CD4-positive, alpha-beta T cell treated with Interleukin-6 for 4 hours (primary cell): ENCODE results near the gene OR6C70.
"Not testable (repeated sequence)": the region's sequence is repeated elsewhere in the genome, so short reads cannot be mapped to it uniquely, and the experiment has no call there.

Experiments
- DNase-seq: peaks from one replicate; pipeline ENCODE4 v3.0.0-alpha.2; 2020; ENCODE audit warnings: mixed read lengths

OR6C70 gene

GRCh38 chr12:55470088-55470829 lies at the start of gene OR6C70:
Gene OR6C70, minus strand, starts transcription at chr12:55470138. Its CDS starts 0 bp downstream, at chr12:55470138.
- DNase-seq, result no peak

DNA sequence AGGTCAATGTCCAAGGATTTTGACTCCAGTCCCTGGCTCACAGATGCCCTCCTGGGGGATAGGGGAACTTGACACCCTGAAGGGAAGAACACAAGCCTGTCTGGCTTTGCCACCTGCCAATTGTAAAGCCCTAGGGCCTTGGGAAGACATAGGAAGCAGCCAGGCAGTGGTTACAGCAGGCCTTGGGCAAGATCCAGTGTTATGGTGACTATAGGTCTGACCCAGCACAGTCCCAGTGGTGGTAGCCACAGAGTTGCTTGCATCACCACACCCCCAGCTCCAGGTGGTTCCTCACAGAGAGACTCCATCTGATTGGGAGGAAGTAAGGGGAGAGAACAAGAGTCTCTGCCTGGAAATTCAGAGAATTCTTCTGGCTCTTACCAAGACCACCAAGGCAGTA lies 46.5 kb upstream of the OR6C70 start:
- no peak for DNase-seq

DNA sequence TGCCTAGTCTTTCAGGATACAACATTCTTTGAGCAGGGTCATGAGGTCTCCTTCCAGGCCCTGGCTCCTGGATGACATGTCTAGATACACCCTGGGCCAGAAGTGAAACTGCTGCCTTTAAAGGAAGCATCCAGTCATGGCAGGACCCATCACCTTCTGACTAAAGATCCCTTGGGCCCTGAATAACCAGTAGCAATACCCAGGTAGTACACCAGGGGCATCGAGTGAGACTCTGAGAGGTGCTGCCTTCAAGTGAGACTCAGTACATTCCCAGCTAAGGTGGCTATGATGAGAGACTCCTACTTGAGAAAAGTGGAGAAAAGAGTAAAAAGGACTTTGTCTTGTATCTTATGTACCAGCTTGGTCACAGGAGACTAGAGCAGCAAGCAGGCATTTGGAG lies 45.8 kb upstream of the OR6C70 start:
- no peak for DNase-seq

DNA sequence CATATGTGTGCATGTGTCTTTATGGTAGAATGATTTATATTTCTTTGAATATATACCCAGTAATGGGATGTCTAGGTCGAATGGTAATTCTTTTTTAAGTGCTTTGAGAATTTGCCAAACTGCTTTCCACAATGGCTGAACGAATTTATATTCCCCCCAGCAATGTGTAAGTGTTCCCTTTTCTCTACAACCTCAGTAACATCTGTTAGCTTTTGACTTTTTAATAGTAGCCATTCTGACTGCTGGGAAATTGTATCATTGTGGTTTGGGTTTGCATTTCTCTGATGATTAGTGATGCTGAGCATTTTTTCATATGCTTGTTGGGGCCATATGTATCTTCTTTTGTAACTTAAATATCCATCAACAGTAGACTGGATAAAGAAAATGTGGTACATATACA lies 31.7 kb upstream of the OR6C70 start:
- DNase-seq, result no peak

GRCh38 chr12:55499810-55500252 lies 29.9 kb upstream of the OR6C70 start:
- DNase-seq, result no peak

- DNase-seq, result no peak
These were observed 29.3 kb upstream of the OR6C70 start for GRCh38 chr12:55499231-55499630.

GRCh38 chr12:55495490-55495889 lies 25.6 kb upstream of the OR6C70 start:
- DNase-seq, result no peak

DNA sequence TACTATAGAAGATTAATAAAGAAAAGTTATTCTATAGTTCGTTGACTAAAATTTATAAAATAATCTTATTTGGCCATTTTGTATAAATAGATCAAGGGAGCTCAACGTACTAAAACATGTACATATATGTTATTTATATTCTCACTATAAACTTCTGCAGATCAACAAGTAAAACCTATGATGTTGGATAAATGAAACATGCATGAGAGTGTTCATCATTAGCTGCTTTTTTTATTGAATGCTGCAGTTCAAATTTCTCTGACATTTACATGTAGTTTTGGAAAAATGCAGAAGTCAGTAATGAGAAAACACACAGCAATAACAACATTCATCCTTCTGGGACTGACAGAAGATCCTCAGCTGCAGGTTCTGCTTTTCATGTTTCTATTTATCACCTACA lies 22.1 kb upstream of the OR6C70 start, which contains the start of gene OR6C68:
TSS of gene OR6C68 (plus strand) at position 301 of the 400 bp plus-strand sequence. CDS start at position 301, 0 bp downstream.
- no peak for DNase-seq

GRCh38 chr12:55484284-55484683 lies 14.3 kb upstream of the OR6C70 start:
- DNase-seq, result not testable (repeated sequence)

GRCh38 chr12:55479136-55479535 lies 9.2 kb upstream of the OR6C70 start:
- DNase-seq, result not testable (repeated sequence)

- DNase-seq, result no peak
These were observed 2.3 kb upstream of the OR6C70 start for GRCh38 chr12:55472264-55472663.

DNA sequence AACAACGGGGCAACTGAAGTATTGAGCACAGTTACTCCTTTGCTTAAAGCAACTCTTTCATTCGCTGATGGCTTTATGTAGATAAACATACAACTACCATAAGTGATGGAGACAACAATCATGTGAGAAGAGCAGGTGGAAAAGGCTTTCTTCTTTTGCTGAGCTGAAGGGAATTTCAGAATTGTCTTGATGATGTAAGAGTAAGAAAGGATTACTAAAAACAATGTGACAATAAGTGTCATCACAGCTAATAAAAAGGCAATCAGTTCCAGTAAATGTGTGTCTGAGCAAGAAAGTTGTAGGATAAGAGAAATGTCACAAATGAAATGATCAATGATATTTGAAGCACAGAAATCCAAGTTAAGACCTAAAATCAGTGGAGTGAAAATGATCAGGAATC lies 647 bp downstream of the OR6C70 start:
- DNase-seq, result no peak

DNA sequence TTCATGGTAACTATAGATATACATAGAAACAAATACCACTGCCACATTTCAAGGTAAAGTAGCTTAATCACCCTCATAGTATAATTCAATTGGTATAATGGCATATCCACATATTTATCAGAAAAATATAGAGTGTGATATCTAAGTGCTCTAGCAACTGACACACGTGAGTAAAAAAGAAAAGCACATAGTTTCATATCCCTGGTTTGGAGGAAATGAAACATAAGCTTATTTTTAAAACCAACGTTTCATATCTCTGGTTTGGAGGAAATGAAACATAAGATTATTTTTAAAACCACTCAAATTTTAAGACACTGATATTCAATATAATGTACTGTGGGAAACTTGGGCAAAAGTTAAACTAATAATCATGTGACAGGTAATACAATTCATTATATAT lies 2.1 kb downstream of the OR6C70 start:
- no peak for DNase-seq

- not testable (repeated sequence) for DNase-seq
These were observed 5.0 kb downstream of the OR6C70 start for GRCh38 chr12:55464926-55465325.

DNA sequence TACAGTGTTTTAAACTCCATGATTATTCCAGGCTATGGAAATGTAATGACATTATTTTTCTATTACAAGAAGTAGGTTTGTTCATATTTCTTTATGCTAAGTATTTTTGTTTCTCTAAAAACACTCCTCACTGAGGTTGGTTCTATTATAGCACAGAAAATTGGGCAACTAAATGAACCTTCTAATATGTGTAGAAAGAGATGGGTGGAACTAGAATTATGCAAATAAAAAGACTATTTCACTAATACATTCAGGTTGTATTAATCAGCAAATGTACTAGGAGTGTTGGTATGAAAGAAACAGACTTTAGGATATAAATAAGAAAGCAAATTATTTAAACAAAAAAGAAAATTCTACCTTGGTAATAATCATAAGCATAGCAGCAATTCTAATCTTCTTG lies 21.1 kb downstream of the OR6C70 start:
- DNase-seq, result no peak

GRCh38 chr12:55446326-55446725 lies 23.6 kb downstream of the OR6C70 start:
- DNase-seq, result no peak

- DNase-seq, result no peak
These were observed 24.6 kb downstream of the OR6C70 start for GRCh38 chr12:55445357-55445756.

GRCh38 chr12:55443776-55444175 lies 26.2 kb downstream of the OR6C70 start, which contains the start of gene OR6C2:
Gene OR6C2, plus strand, starts transcription at chr12:55444076. Its CDS starts 8,138 bp downstream, at chr12:55452214.
- no peak for DNase-seq

DNA sequence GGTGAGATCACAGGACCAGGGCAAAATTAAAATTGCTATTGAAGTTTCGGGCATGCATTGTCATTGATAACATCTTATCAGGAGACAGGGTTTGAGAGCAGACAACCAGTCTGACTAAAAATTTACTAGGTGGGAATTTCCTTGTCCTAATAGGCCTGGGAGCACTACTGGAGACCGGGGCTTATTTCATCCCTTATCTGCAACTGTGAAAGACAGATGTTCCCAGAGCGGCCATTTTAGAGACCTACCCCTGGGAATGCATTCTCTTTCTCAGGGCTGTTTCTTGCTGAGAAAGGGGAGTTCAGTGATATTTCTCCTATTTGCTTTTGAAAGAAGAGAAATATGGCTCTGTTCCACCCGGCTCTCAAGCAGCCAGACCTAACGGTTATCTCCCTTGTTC lies 28.7 kb downstream of the OR6C70 start:
- DNase-seq, result not testable (repeated sequence)

DNA sequence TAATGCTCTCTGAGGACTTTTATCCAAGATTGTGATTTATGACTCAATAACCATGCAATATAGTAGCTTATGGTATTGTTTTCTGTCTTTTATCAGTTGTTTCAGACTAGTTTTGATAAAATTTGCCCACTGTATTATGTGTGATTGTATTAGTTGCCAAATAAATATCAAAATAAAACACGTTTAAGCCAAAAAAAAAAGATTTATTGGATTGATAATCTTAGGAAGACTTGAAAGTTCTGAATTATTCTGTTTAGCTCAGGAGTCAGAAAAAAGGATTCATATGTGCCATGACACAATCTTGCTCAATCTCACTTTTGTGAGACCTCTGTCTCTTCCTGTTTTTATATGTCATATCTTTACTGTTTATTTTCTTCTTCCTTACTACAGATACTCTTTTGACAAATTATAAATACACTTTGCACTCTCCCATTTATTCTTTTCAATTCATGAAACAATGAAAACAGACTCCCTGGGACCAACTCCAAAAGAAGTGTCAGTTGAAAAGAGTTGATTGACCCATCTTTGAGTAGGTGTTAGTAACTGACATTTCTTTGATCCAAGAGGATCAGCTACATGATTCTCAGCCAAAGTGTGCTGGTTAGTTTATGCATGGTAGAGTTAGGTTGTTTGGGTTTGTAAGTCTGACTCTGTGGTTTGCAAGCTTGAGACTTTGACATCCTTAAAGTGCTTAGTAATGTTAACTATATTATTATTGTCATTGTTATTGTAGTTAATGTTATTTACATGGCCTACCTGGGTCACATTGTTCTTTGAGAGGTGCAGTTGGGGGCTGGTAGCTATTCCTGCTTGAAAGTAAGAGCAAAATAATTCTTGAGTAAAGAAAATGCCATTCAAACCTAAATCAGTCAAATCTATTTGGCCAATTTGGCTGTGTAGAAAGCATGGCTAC lies 41.4 kb downstream of the OR6C70 start:
- DNase-seq, result no peak

GRCh38 chr12:55425954-55426353 lies 44.0 kb downstream of the OR6C70 start, which contains the start of gene OR6C76:
Gene OR6C76, plus strand, starts transcription at chr12:55426254. Its CDS starts 0 bp downstream, at chr12:55426254.
- no peak for DNase-seq

GRCh38 chr12:55420307-55420962 lies 49.5 kb downstream of the OR6C70 start:
- no peak for DNase-seq
